ENCODE measurements around the gene SLIT3. TPM values are rescaled to one million over a fixed set of nuclear protein-coding genes. Genes with fewer than 3 reads are reported as not detected.

SLIT3 gene
- polyA plus RNA-seq, 1 of the 3 experiments (the other 2 are of a cell fraction), result 119 TPM

- no peak overlapping the region for H3K4me3 ChIP-seq (ENCODE audit: low read depth in 2 of 2, low read length in 1 of 2)
- CTCF ChIA-PET, result interaction anchor here (1.1 to 1.4 kb wide), 2 partner anchors 10 to 192 kb away, joined by 3 to 5 read pairs; no protein-coding TSS in a partner anchor
- peaks cover 29 to 80% of the 10 kb centered on the region in 2 experiments for H3K36me3 ChIP-seq (replicated peaks in 1 of 2; ENCODE audit: control insufficient read depth in 1 of 2, insufficient read depth in 2 of 2, low read length in 1 of 2)
- H2AFZ ChIP-seq (ENCODE audit: low read depth), result no peak overlapping the region
- no peaks in the 10 kb centered on the region for H3K9me2 ChIP-seq
- no peaks in the 10 kb centered on the region for H3F3A ChIP-seq (replicated peaks; ENCODE audit: insufficient read depth)
- no peak overlapping the region for H3K4me2 ChIP-seq
- H3K4me1 ChIP-seq (ENCODE audit: control insufficient read depth in 1 of 2, insufficient read depth in 2 of 2, low read depth in 1 of 2, low read length in 1 of 2), result peaks cover 0 to 48% of the 10 kb centered on the region in 2 experiments; a peak in 2 of 4 replicates
- 92% methylated on average over 4 of the region's 7 CpGs for WGBS (ENCODE audit: low lambda C conversion rate)
- H3K79me2 ChIP-seq (ENCODE audit: insufficient read depth), result no peaks in the 10 kb centered on the region
- peak overlapping the region in 1 of 2 experiments; percentile 91; a peak in 2 of 4 replicates for H3K27ac ChIP-seq (ENCODE audit: low read depth in 2 of 2, low read length in 1 of 2)
- no peak overlapping the region for H3K9ac ChIP-seq
- no peaks in the 10 kb centered on the region for H3K27me3 ChIP-seq (ENCODE audit: insufficient read depth)
- TF ChIP-seq CHD2 (IDR thresholded peaks at IDR 0.05; ENCODE audit: low read length, partially characterized antibody) (no peak), GATA2 (CRISPR knock-in tag; IDR thresholded peaks at IDR 0.05) (0 out of 2 replicates have a peak, but pooled peaks have one; percentile 6)
- DNase-seq, result no peak
- POLR2A ChIA-PET, result interaction anchor here (0.9 to 1.9 kb wide), 3 partner anchors 14 to 130 kb away, joined by 3 to 15 read pairs (median 5); no protein-coding TSS in a partner anchor
- H4K20me1 ChIP-seq (ENCODE audit: insufficient read depth), result no peaks in the 10 kb centered on the region
- no peaks in the 10 kb centered on the region for H3K9me3 ChIP-seq
These were observed 545.3 kb downstream of the SLIT3 start for GRCh38 chr5:168755548-168756093.

- no peaks in the 10 kb centered on the region for H3K9me3 ChIP-seq
- 97% methylated on average over 11 of the region's 11 CpGs for WGBS (ENCODE audit: low lambda C conversion rate)
- no peaks in the 10 kb centered on the region for H4K20me1 ChIP-seq (ENCODE audit: insufficient read depth)
- no peak for DNase-seq
- H3K27ac ChIP-seq (ENCODE audit: low read depth in 2 of 2, low read length in 1 of 2), result peak overlapping the region in 1 of 2 experiments; percentile 13; a peak in 1 of 4 replicates
- no peaks in the 10 kb centered on the region for H3K27me3 ChIP-seq (ENCODE audit: insufficient read depth)
- TF ChIP-seq, protein P1, sequence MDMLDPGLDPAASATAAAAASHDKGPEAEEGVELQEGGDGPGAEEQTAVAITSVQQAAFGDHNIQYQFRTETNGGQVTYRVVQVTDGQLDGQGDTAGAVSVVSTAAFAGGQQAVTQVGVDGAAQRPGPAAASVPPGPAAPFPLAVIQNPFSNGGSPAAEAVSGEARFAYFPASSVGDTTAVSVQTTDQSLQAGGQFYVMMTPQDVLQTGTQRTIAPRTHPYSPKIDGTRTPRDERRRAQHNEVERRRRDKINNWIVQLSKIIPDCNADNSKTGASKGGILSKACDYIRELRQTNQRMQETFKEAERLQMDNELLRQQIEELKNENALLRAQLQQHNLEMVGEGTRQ (IDR thresholded peaks at IDR 0.05; ENCODE audit: borderline replicate concordance, low read depth, low read length), result no peak
- TF ChIP-seq NFIC (IDR thresholded peaks at IDR 0.05; ENCODE audit: borderline replicate concordance) (no peak), POLR2AphosphoS5 (IDR thresholded peaks at IDR 0.05; ENCODE audit: low read depth, low read length) (no peak)
- H3K4me1 ChIP-seq (ENCODE audit: control insufficient read depth in 1 of 2, insufficient read depth in 2 of 2, low read depth in 1 of 2, low read length in 1 of 2), result peaks cover 0 to 31% of the 10 kb centered on the region in 2 experiments; a peak in 2 of 4 replicates
- H3K9ac ChIP-seq, result no peak overlapping the region
- no peaks in the 10 kb centered on the region for H3K79me2 ChIP-seq (ENCODE audit: insufficient read depth)
- H3K9me2 ChIP-seq, result no peaks in the 10 kb centered on the region
- POLR2A ChIA-PET, result no interaction called here
- H3K4me3 ChIP-seq (ENCODE audit: low read depth in 2 of 2, low read length in 1 of 2), result no peak overlapping the region
- H2AFZ ChIP-seq (ENCODE audit: low read depth), result no peak overlapping the region
- H3K36me3 ChIP-seq (replicated peaks in 1 of 2; ENCODE audit: control insufficient read depth in 1 of 2, insufficient read depth in 2 of 2, low read length in 1 of 2), result peaks cover 13 to 77% of the 10 kb centered on the region in 2 experiments
- no peaks in the 10 kb centered on the region for H3F3A ChIP-seq (replicated peaks; ENCODE audit: insufficient read depth)
- CTCF ChIA-PET, result interaction anchor here (1.0 to 1.5 kb wide), 2 partner anchors 48 to 52 kb away, joined by 3 to 4 read pairs; no protein-coding TSS in a partner anchor
- no peak overlapping the region for H3K4me2 ChIP-seq
These were observed 547.2 kb downstream of the SLIT3 start for GRCh38 chr5:168753691-168754254.

DNA sequence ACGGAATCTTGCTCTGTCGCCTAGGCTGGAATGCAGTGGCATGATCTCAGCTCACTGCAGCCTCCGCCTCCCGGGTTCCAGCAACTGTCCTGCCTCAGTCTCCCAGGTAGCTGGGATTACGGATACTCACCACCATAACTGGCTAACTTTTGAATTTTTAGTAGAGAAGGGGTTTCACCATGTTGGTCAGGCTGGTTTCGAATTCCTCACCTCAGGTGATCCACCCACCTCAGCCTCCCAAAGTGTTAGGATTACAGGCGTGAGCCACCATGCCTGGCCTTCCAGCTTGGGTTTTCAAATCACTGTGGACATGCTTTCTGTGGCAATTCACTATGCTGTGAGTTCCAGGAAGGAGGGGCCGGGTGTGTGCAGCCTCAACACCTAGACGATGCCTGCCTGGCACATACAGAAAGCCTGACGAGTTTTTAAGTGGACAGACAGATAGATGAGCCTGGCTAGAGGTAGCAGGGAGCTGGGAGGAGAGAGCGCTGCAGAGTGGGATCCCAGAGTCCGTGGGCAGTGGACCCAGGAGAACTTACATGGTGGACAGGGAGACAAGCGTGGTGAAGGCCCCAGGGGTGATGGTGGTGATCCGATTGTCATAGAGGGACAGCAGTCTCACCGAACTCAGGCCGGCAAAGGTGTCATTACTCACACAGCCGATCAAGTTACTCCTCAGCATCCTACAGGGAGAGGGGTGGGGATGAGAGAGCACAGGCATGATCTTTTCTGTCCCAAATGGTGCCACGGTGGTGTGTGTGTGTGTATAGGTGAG, 548.3 kb downstream of the SLIT3 start:
- Histone ChIP-seq H3K27ac (ENCODE audit: low read depth in 2 of 2, low read length in 1 of 2) (peak overlapping the region in 1 of 2 experiments; percentile 5; a peak in 1 of 4 replicates), H3K79me2 (ENCODE audit: insufficient read depth) (no peaks in the 10 kb centered on the region), H3K4me2 (no peak overlapping the region), H3K4me3 (ENCODE audit: low read depth in 2 of 2, low read length in 1 of 2) (no peak overlapping the region), H3K9ac (no peak overlapping the region), H4K20me1 (ENCODE audit: insufficient read depth) (no peaks in the 10 kb centered on the region), H3K9me2 (no peaks in the 10 kb centered on the region), H3K9me3 (no peaks in the 10 kb centered on the region), H3K36me3 (replicated peaks in 1 of 2; ENCODE audit: control insufficient read depth in 1 of 2, insufficient read depth in 2 of 2, low read length in 1 of 2) (peaks cover 7 to 79% of the 10 kb centered on the region in 2 experiments), H3F3A (replicated peaks; ENCODE audit: insufficient read depth) (no peaks in the 10 kb centered on the region), H3K27me3 (ENCODE audit: insufficient read depth) (no peaks in the 10 kb centered on the region), H3K4me1 (ENCODE audit: control insufficient read depth in 1 of 2, insufficient read depth in 2 of 2, low read depth in 1 of 2, low read length in 1 of 2) (peaks cover 0 to 19% of the 10 kb centered on the region in 2 experiments; a peak in 1 of 4 replicates), H2AFZ (ENCODE audit: low read depth) (no peak overlapping the region)
- 89% methylated on average over 17 of the region's 18 CpGs for WGBS (ENCODE audit: low lambda C conversion rate)
- ChIA-PET POLR2A (no interaction called here), CTCF (interaction anchor here (1.0 kb wide), 1 partner anchor 125 kb away, joined by 3 read pairs; no protein-coding TSS in a partner anchor)
- TF ChIP-seq RFX5 (IDR thresholded peaks at IDR 0.05; ENCODE audit: low read length) (no peak), ZBTB33 (IDR thresholded peaks at IDR 0.05; ENCODE audit: borderline replicate concordance, low read depth) (no peak)
- DNase-seq, result no peak

Measured in SK-N-SH (cell line).